OCI-LY7 (cell line): ENCODE results near the gene SETD1B. TPM values are rescaled to one million over a fixed set of nuclear protein-coding genes. Genes with fewer than 3 reads are reported as not detected.

Source experiments
- BruUV-seq: library from RNA; stranded (reverse); fragments of 400-500 nt; replicated peaks from 2 replicates; lab custom pipeline; 2021; lab: Mats Ljungman, UMichigan
- CTCF ChIA-PET: fragments of 300-600 bp; sonication (Branson Sonifier 250); formaldehyde crosslinking; loops from one replicate; lab custom pipeline; 2022; ENCODE audit warnings: antibody characterized with exemption; ENCODE audit not compliant: unreplicated experiment; lab: Charles Lee
- POLR2A ChIA-PET: fragments of 300-600 bp; sonication (Branson Sonifier 250); formaldehyde crosslinking; loops from one replicate; lab custom pipeline; 2022; ENCODE audit warnings: antibody characterized with exemption; lab: Charles Lee
- DNase-seq: peaks from one replicate; pipeline ENCODE4 v3.0.0-alpha.2; 2015; ENCODE audit warnings: low spot score
- H2AFZ ChIP-seq: fragments of 200-600 bp; sonication (generic), shearing (Covaris generic); 2 replicates; pipeline ENCODE4 v1.6.1; 2014; ENCODE audit warnings: mild to moderate bottlenecking, antibody characterized with exemption, low read length, moderate library complexity
- H3K27ac ChIP-seq: fragments of 200-600 bp; sonication (generic); 2 replicates; pipeline ENCODE4 v1.5.1; 2014; ENCODE audit warnings: mixed run types, low read depth, mild to moderate bottlenecking, moderate library complexity, low read length, inconsistent platforms; ENCODE audit not compliant: poor library complexity, severe bottlenecking
- H3K36me3 ChIP-seq: fragments of 200-600 bp; sonication (generic); 2 replicates; pipeline ENCODE4 v1.6.1; 2014; ENCODE audit warnings: mild to moderate bottlenecking, antibody characterized with exemption, low read length, moderate library complexity, mixed read lengths; ENCODE audit not compliant: insufficient read depth
- H3K4me1 ChIP-seq: fragments of 200-600 bp; sonication (generic); 2 replicates; pipeline ENCODE4 v1.5.1; 2014; ENCODE audit warnings: mild to moderate bottlenecking, low read length; ENCODE audit not compliant: insufficient read depth, poor library complexity, severe bottlenecking
- H3K4me2 ChIP-seq: fragments of 200-600 bp; sonication (generic); 2 replicates; pipeline ENCODE4 v1.6.1; 2014; ENCODE audit warnings: mild to moderate bottlenecking, low read length
- H3K4me3 ChIP-seq: fragments of 200-600 bp; sonication (generic); 2 replicates; pipeline ENCODE4 v1.5.1; 2014; ENCODE audit warnings: mild to moderate bottlenecking, low read depth, low read length; ENCODE audit not compliant: poor library complexity, severe bottlenecking
- H3K79me2 ChIP-seq: fragments of 200-600 bp; sonication (generic); 2 replicates; pipeline ENCODE4 v1.6.1; 2016; ENCODE audit warnings: low read depth, mild to moderate bottlenecking, low read length, moderate library complexity, mixed read lengths; ENCODE audit not compliant: insufficient read depth
- H3K9me2 ChIP-seq: fragments of 200-600 bp; sonication (generic); 2 replicates; pipeline ENCODE4 v1.6.1; 2016; ENCODE audit warnings: mild to moderate bottlenecking, low read length, mixed read lengths; ENCODE audit not compliant: insufficient read depth
- H3K9me3 ChIP-seq: fragments of 200-600 bp; sonication (generic); 2 replicates; pipeline ENCODE4 v1.6.1; 2014; ENCODE audit warnings: mild to moderate bottlenecking, mixed run types, low read length, mixed read lengths
- H4K20me1 ChIP-seq: fragments of 200-600 bp; sonication (generic); 2 replicates; pipeline ENCODE4 v1.6.1; 2014; ENCODE audit warnings: mild to moderate bottlenecking, antibody characterized with exemption, low read length, moderate library complexity, mixed read lengths; ENCODE audit not compliant: insufficient read depth
- EZH2phosphoT487 ChIP-seq: fragments of 200-600 bp; sonication (generic); IDR thresholded peaks from 2 replicates; pipeline ENCODE4 v1.6.1; 2018; ENCODE audit warnings: low read depth, borderline replicate concordance, mild to moderate bottlenecking, mixed run types, antibody characterized with exemption, low read length, moderate library complexity, mixed read lengths
- intact Hi-C: fragments of 100-400 bp; cut with micrococcal nuclease; formaldehyde crosslinking; loops from one replicate; pipeline ENCODE4 v1.10.0; 2022; ENCODE audit not compliant: unreplicated experiment
- total RNA-seq, 2 experiments: library from RNA; depleted of rRNA in 1 of 2; stranded (reverse); fragments of >200 nt in 1 of 2; shearing (Covaris generic) in 1 of 2; gene quantifications; 2 replicates each; pipeline ENCODE4 v1.2.3, GENCODE V29; 2014 to 2022
- TF ChIP-seq, protein P1 (sequence below): fragments of 200-600 bp; sonication (generic); conservative IDR thresholded peaks from 2 replicates; pipeline ENCODE4 v1.5.1; 2014; ENCODE audit warnings: mild to moderate bottlenecking, antibody characterized with exemption, low read length, moderate library complexity, mixed read lengths

Gene SETD1B
- total RNA-seq, 2 experiments from 2014 or later = 4.7 to 22.5 TPM

GRCh38 chr12:121812320-121812871 lies 8.6 kb downstream of the SETD1B start:
- intact Hi-C loops = loop anchor here (1.0 kb wide), 2 partner anchors 17 to 77 kb away; no protein-coding TSS in a partner anchor
- Histone ChIP-seq H3K79me2 (peaks cover 14% of the 10 kb centered on the region; the same call in 1 of the 2 replicates), H3K4me2 (peak overlapping the region; percentile 92), H4K20me1 (no peaks in the 10 kb centered on the region), H3K27ac (peak overlapping the region; percentile 62), H2AFZ (peak overlapping the region; percentile 50; the same call in 1 of the 2 replicates), H3K9me3 (no peaks in the 10 kb centered on the region), H3K4me3 (peak overlapping the region; percentile 72), H3K9me2 (no peaks in the 10 kb centered on the region), H3K36me3 (peaks cover 63% of the 10 kb centered on the region), H3K4me1 (peaks cover 38% of the 10 kb centered on the region)
- DNase-seq = peak; percentile 58
- CTCF ChIA-PET = interaction anchor here (1.2 to 2.9 kb wide), 2 partner anchors 14 to 18 kb away, joined by 3 to 13 read pairs; partner anchors contain the start of gene RHOF
- POLR2A ChIA-PET = interaction anchor here (0.6 to 2.8 kb wide), 3 partner anchors 10 to 311 kb away, joined by 6 to 19 read pairs (median 10); partner anchors contain the start of gene RHOF
- BruUV-seq = no TSS peak
- TF ChIP-seq, protein P1, sequence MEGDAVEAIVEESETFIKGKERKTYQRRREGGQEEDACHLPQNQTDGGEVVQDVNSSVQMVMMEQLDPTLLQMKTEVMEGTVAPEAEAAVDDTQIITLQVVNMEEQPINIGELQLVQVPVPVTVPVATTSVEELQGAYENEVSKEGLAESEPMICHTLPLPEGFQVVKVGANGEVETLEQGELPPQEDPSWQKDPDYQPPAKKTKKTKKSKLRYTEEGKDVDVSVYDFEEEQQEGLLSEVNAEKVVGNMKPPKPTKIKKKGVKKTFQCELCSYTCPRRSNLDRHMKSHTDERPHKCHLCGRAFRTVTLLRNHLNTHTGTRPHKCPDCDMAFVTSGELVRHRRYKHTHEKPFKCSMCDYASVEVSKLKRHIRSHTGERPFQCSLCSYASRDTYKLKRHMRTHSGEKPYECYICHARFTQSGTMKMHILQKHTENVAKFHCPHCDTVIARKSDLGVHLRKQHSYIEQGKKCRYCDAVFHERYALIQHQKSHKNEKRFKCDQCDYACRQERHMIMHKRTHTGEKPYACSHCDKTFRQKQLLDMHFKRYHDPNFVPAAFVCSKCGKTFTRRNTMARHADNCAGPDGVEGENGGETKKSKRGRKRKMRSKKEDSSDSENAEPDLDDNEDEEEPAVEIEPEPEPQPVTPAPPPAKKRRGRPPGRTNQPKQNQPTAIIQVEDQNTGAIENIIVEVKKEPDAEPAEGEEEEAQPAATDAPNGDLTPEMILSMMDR = no peak; the same call in 1 of the 2 replicates
- no peak for TF ChIP-seq EZH2phosphoT487

GRCh38 chr12:121812921-121813896 lies 9.4 kb downstream of the SETD1B start:
- Histone ChIP-seq H4K20me1 (no peaks in the 10 kb centered on the region), H3K9me2 (no peaks in the 10 kb centered on the region), H3K36me3 (peaks cover 67% of the 10 kb centered on the region), H2AFZ (no peak overlapping the region), H3K4me1 (peaks cover 30% of the 10 kb centered on the region), H3K27ac (peak overlapping the region; percentile 4), H3K4me3 (peak overlapping the region; percentile 72), H3K9me3 (no peaks in the 10 kb centered on the region), H3K4me2 (peak overlapping the region; percentile 92), H3K79me2 (peaks cover 14% of the 10 kb centered on the region; the same call in 1 of the 2 replicates)
- BruUV-seq = no TSS peak
- ChIA-PET POLR2A (interaction anchor here (2.8 kb wide), 1 partner anchor 11 kb away, joined by 19 read pairs; no protein-coding TSS in a partner anchor), CTCF (no interaction called here)
- intact Hi-C loops = loop anchor here (1.0 kb wide), 2 partner anchors 18 to 76 kb away; no protein-coding TSS in a partner anchor
- TF ChIP-seq EZH2phosphoT487 = no peak
- TF ChIP-seq, protein P1 = no peak
- DNase-seq = no peak
